CD14-positive monocyte (primary cell): ENCODE results near the gene OGFOD3. TPM values are rescaled to one million over a fixed set of nuclear protein-coding genes. Genes with fewer than 3 reads are reported as not detected.
A peak's percentile ranks its signal among the peaks of the same experiment; 100 is the strongest.
"Not testable (repeated sequence)": the region's sequence is repeated elsewhere in the genome, so short reads cannot be mapped to it uniquely, and the experiment has no call there.

Source experiments
- DNase-seq, 3 donors: peaks; one replicate each; pipeline ENCODE4 v3.0.0-alpha.2; 2011 to 2022
- H2AFZ ChIP-seq: 2 replicates; pipeline ENCODE4 v1.6.0; 2012; ENCODE audit warnings: mild to moderate bottlenecking, low read depth, low read length, inconsistent platforms; ENCODE audit not compliant: insufficient read depth, poor library complexity, severe bottlenecking
- H3K27ac ChIP-seq, 2 donors: 1 replicate in 1 of 2; 2 replicates in 1 of 2; pipeline ENCODE4 v1.5.1; 2012 to 2013; ENCODE audit warnings: low read length in 2 of 2, control low read depth in 1 of 2, inconsistent platforms in 1 of 2, low read depth in 1 of 2, mild to moderate bottlenecking in 1 of 2
- H3K27me3 ChIP-seq, 2 donors: one replicate each; pipeline versions ENCODE4 v1.6.0 to v1.6.1; 2011 to 2013; ENCODE audit warnings: low read length in 2 of 2; ENCODE audit not compliant: control insufficient read depth in 2 of 2, insufficient read depth in 2 of 2
- H3K36me3 ChIP-seq, 2 donors: replicated peaks in 1 of 2; 1 replicate in 1 of 2; 2 replicates in 1 of 2; pipeline versions ENCODE4 v1.5.1 to v1.6.1; 2012 to 2013; ENCODE audit warnings: low read length in 2 of 2, control low read depth in 1 of 2, inconsistent platforms in 1 of 2, mild to moderate bottlenecking in 1 of 2; ENCODE audit not compliant: insufficient read depth in 2 of 2, control insufficient read depth in 1 of 2
- H3K4me1 ChIP-seq, 2 donors: 1 replicate in 1 of 2; 2 replicates in 1 of 2; pipeline versions ENCODE4 v1.5.1 to v1.6.1; 2012 to 2013; ENCODE audit warnings: low read length in 2 of 2, control low read depth in 1 of 2, inconsistent platforms in 1 of 2, mild to moderate bottlenecking in 1 of 2, moderate library complexity in 1 of 2; ENCODE audit not compliant: insufficient read depth in 2 of 2, control insufficient read depth in 1 of 2
- H3K4me2 ChIP-seq: replicated peaks from 2 replicates; pipeline ENCODE3; 2012; ENCODE audit warnings: low read length, moderate library complexity, mild to moderate bottlenecking; ENCODE audit not compliant: poor library complexity, severe bottlenecking; ENCODE audit errors: extremely low read depth
- H3K4me3 ChIP-seq, 3 experiments: fragments of 200-600 bp in 1 of 3; sonication (generic) in 1 of 3; replicated peaks in 1 of 3; 1 replicate in 2 of 3; 2 replicates in 1 of 3; pipeline ENCODE4 v1.5.1; 2011 to 2013; ENCODE audit warnings: low read length in 3 of 3, mild to moderate bottlenecking in 3 of 3, control low read depth in 2 of 3, low read depth in 2 of 3, inconsistent platforms in 1 of 3, moderate library complexity in 1 of 3
- H3K79me2 ChIP-seq: 2 replicates; pipeline ENCODE4 v1.6.0; 2012; ENCODE audit warnings: mild to moderate bottlenecking, control low read depth, inconsistent platforms, low read length, moderate library complexity; ENCODE audit not compliant: insufficient read depth
- H3K9ac ChIP-seq: 2 replicates; pipeline ENCODE4 v1.6.0; 2017; ENCODE audit warnings: low read length, mild to moderate bottlenecking; ENCODE audit not compliant: insufficient read depth, poor library complexity, severe bottlenecking
- H3K9me3 ChIP-seq, 2 donors: replicated peaks in 1 of 2; 1 replicate in 1 of 2; 2 replicates in 1 of 2; pipeline versions ENCODE4 v1.5.1 to v1.6.1; 2012 to 2013; ENCODE audit warnings: low read length in 2 of 2, control low read depth in 1 of 2; ENCODE audit not compliant: control insufficient read depth in 1 of 2, insufficient read depth in 1 of 2
- H4K20me1 ChIP-seq: 2 replicates; pipeline ENCODE4 v1.6.0; 2012; ENCODE audit warnings: mild to moderate bottlenecking, low read length, control low read depth, moderate library complexity; ENCODE audit not compliant: insufficient read depth
- H3K27ac Mint-ChIP-seq, 7 donors: one replicate each; pipeline ENCODE4 v1.8.0; 2020; ENCODE audit warnings: mild to moderate bottlenecking in 7 of 7, mixed read lengths in 7 of 7, moderate library complexity in 6 of 7, inconsistent platforms in 2 of 7
- H3K27me3 Mint-ChIP-seq, 3 donors: one replicate each; pipeline ENCODE4 v1.8.0; 2021 to 2022; ENCODE audit warnings: low read depth in 3 of 3, mild to moderate bottlenecking in 3 of 3, mixed read lengths in 3 of 3, moderate library complexity in 3 of 3, inconsistent platforms in 1 of 3
- H3K36me3 Mint-ChIP-seq, 2 donors: one replicate each; pipeline ENCODE4 v1.8.0; 2020; ENCODE audit warnings: mixed read lengths in 2 of 2, inconsistent platforms in 1 of 2, mild to moderate bottlenecking in 1 of 2
- H3K4me1 Mint-ChIP-seq: one replicate; pipeline ENCODE4 v1.8.0; 2020; ENCODE audit warnings: mild to moderate bottlenecking, mixed read lengths
- H3K4me3 Mint-ChIP-seq, 2 donors: one replicate each; pipeline ENCODE4 v1.8.0; 2020; ENCODE audit warnings: mild to moderate bottlenecking in 2 of 2, mixed read lengths in 2 of 2, moderate library complexity in 1 of 2
- H3K9me3 Mint-ChIP-seq, 7 donors: one replicate each; pipeline ENCODE4 v1.8.0; 2020 to 2022; ENCODE audit warnings: mixed read lengths in 7 of 7, mild to moderate bottlenecking in 6 of 7, moderate library complexity in 6 of 7, inconsistent platforms in 2 of 7
- CTCF ChIP-seq: fragments of 200-600 bp; IDR thresholded peaks from one replicate; pipeline ENCODE4 v1.8.0; 2022; ENCODE audit warnings: antibody characterized with exemption, mild to moderate bottlenecking
- WGBS: methylation state at CpG from one replicate; pipeline ENCODE4 v1.1.5; 2013; ENCODE audit warnings: missing lambda C conversion rate; ENCODE audit not compliant: insufficient coverage; 5-methylcytosine and 5-hydroxymethylcytosine counted together
- intact Hi-C, 2 donors: fragments of 100-400 bp; cut with micrococcal nuclease; formaldehyde crosslinking; loops; one replicate each; pipeline versions ENCODE4 v1.15.0 to v1.15.1; 2023
- polyA plus RNA-seq, 3 donors: library from polyadenylated mRNA; depleted of rRNA in 1 of 3; unstranded in 2 of 3; stranded (reverse) in 1 of 3; fragments of 300-500 nt in 2 of 3; fragments of >200 nt in 1 of 3; fragmentation: Illumina TruSeq in 2 of 3; gene quantifications; 1 replicate in 2 of 3; 2 replicates in 1 of 3; pipeline ENCODE4 v1.2.3, GENCODE V29; 2012 to 2021

Gene OGFOD3
- polyA plus RNA-seq, 3 donors, result 17.9 to 36.4 (median 25.2) TPM

- peak overlapping the region in 1 of 7 donors; percentile 19 for H3K27ac Mint-ChIP-seq
- peaks cover 22 to 27% of the 10 kb centered on the region in 2 donors for H3K36me3 Mint-ChIP-seq
- H3K9me3 Mint-ChIP-seq, result no peaks in the 10 kb centered on the region
- WGBS, result 92% methylated on average over 18 of the region's 29 CpGs
- no peaks in the 10 kb centered on the region for H3K79me2 ChIP-seq
- DNase-seq, result no peak
- no peaks in the 10 kb centered on the region for H3K27me3 ChIP-seq
- TF ChIP-seq CTCF, result no peak
- no peak overlapping the region for H3K27ac ChIP-seq
- no peak overlapping the region for H3K4me2 ChIP-seq
- intact Hi-C loops, result loop anchor here (5.0 kb wide), 1 partner anchor 61 kb away; no protein-coding TSS in a partner anchor
- no peak overlapping the region for H3K9ac ChIP-seq
- no peaks in the 10 kb centered on the region for H3K9me3 ChIP-seq
- H4K20me1 ChIP-seq, result peaks cover 49% of the 10 kb centered on the region
- H3K27me3 Mint-ChIP-seq, result peaks cover 0 to 4% (median 1%) of the 10 kb centered on the region in 3 donors
- H3K4me3 Mint-ChIP-seq, result no peak overlapping the region
- H3K4me3 ChIP-seq, result no peak overlapping the region
- peaks cover 0 to 28% of the 10 kb centered on the region in 2 donors for H3K36me3 ChIP-seq
- H3K4me1 Mint-ChIP-seq, result peaks cover 17% of the 10 kb centered on the region
- H2AFZ ChIP-seq, result no peak overlapping the region
- H3K4me1 ChIP-seq, result peaks cover 5 to 8% of the 10 kb centered on the region in 2 donors
Observed at GRCh38 chr17:82412535-82413520, 5.6 kb downstream of the OGFOD3 start.

GRCh38 chr17:82412081-82412480 is 6.3 kb downstream of the OGFOD3 start:
- not testable (repeated sequence) for H3K79me2 ChIP-seq, H3K27ac Mint-ChIP-seq, H3K27me3 ChIP-seq, H3K4me3 Mint-ChIP-seq, H3K9me3 Mint-ChIP-seq, H3K9ac ChIP-seq, H3K4me3 ChIP-seq, H2AFZ ChIP-seq, H3K4me1 ChIP-seq, H3K27me3 Mint-ChIP-seq, H3K4me2 ChIP-seq, H3K27ac ChIP-seq, H3K9me3 ChIP-seq, DNase-seq
- H3K4me1 Mint-ChIP-seq, result peaks cover 20% of the 10 kb centered on the region
- Histone ChIP-seq H3K36me3 (peaks cover 0 to 28% of the 10 kb centered on the region in 2 donors), H4K20me1 (peaks cover 42% of the 10 kb centered on the region)
- intact Hi-C loops, result loop anchor here (5.0 kb wide), 1 partner anchor 60 kb away; no protein-coding TSS in a partner anchor
- 96% methylated on average over 14 of the region's 16 CpGs for WGBS
- peaks cover 24 to 34% of the 10 kb centered on the region in 2 donors for H3K36me3 Mint-ChIP-seq
